Measurements from ENCODE around the gene SUGP2.
"Not testable (repeated sequence)": the region's sequence is repeated elsewhere in the genome, so short reads cannot be mapped to it uniquely, and the experiment has no call there.

The SUGP2 gene

DNA sequence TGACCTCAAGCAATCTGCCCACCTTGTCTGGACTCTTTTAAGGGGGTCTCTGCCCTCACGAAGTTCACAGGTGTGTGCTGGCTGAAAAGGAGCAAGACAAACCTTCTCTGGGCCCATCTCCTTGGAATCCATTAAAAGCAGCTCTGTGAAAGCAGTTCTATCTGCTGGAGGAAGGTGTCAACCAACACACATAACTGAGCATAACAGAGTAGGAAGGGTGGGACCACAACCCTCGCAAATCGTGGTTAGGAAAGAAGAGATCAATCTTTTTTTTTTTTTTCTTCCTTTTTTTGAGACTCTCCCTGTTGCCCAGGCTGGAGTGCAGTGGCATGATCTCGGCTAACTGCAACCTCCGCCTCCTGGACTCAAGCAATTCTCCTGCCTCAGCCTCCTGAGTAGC, 1.4 kb downstream of the SUGP2 start:
- DNase-seq = no peak

DNA sequence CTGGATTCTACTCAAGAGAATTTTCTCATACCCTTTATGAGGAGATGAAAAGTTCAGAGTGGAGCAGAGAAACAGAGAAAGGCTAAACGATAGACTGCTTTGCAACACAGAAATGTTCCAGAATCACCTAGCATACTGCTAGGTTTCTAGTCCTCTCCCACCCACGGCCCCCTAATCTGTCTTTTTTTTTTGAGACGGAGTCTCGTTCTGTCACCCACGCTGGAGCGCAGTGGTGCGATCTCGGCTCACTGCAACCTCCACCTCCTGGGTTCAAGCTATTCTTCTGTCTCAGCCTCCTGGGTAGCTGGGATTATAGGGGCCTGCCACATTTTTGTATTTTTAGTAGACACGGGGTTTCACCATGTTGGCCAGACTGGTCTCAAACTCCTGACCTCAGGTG, 4.8 kb downstream of the SUGP2 start:
- DNase-seq = no peak

DNA sequence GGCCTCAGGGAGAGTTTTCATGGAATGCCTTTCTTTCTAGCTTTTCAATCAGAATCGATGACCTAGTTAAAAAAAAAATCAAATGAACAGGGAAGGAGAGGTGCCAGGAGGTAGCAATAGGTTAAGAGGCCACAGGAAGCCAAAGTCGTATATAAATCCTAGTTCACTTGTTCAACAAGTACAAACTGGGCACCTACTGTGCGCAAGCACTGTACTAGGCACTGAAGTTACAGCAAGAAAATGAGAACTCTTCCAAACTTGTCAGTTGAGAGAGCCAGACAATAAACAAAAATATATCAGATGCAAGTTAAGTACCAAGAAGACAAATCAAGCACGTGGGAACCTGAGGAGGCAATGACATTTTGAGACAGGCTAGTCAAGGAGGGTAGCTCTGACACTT, 6.1 kb downstream of the SUGP2 start:
- no peak for DNase-seq

DNA sequence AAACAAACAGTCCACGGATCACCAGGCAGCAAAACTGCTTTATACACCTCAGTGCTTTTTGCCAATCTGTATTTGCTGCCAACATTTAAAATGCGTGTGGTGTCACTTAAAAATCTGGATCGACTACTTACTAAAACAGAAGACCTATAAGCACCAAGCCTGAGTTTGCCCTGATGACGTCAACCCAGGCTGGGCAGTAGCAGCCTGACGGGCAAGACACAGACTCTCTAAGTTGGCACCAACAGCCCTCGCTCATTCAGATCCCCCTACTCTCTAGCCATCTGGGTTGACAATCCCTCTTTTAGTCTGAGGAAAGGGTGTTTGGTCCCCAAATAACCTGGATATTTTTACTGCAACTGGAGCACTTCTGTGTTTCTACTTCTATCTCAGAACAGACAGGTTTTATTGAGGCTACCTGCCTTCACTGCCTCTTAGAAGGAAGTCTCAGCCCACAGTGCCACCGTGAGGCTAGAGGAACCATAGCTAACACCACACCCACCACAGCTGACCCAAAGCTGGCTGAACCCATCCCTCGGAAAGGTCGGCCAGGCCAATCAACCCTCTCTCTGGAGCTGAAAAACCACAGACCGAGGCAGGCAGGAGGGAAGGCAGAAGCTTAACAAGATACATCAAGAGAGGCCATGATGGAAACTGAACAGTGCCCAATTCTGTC, 6.9 kb downstream of the SUGP2 start:
- DNase-seq = no peak

DNA sequence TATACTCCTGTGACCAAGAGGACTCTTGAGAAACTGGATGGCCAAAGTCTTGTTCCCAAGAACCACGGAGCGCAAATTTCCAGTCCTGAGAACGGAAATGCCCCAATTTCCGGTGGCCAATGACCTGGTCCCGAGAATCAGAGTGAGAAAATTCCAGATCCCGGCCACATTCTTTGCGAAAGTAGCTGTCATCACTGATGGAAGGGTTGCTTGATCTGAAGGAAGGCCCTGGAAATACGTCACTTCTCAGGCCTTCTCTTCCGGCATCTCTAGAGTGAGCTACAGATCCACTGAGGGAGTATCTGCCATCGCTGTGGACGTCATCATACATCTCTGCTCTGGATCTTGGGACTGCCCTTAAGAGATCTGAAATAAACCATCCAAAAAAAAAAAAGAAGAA, 7.5 kb downstream of the SUGP2 start:
- DNase-seq = no peak

DNA sequence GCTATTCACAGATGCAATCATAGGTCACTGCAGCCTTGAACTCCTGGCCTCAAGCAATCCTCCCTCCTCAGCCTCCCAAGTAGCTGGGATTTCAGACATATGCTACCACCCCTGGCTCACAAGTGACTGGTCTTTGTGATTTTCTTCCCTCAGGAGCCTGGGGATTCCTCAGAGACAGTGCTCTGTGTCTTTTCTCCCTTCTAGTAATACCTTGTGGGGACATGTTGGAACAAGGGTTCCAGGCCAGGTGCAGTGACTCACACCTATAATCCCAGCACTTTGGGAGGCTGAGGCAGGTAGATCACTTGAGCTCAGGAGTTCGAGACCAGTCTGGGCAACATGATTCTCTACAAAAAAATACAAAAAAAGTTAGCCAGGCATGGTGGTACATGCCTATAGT, 9.9 kb downstream of the SUGP2 start:
- not testable (repeated sequence) for DNase-seq

DNA sequence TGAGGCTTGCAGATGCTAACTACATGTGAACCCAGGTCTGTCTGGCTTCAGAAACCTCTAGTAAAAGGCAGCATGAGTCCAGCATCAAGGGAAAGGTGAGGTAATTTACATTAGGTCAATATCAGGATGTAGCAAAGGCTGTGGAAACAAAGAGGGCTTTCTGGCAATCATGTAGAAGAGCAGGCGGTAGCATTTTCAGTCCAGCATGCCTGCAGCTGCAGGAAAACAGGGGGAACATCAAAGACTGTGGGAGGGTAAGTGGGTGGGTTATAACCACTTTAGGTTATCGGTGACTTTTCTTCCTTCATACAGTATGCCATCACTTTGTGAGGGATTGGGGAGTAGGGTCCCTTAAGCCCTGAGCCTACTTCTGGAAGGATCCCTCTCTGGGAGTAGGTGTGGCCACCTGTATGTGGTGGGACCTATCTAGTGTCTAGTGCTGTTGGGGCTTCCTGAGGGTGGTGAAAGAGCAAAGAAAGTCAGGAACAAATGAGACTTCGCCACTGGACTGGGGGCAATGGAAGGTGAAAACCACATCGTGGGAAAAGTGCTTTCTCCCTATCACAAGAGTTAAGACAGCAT, 10.8 kb downstream of the SUGP2 start:
- DNase-seq = no peak

DNA sequence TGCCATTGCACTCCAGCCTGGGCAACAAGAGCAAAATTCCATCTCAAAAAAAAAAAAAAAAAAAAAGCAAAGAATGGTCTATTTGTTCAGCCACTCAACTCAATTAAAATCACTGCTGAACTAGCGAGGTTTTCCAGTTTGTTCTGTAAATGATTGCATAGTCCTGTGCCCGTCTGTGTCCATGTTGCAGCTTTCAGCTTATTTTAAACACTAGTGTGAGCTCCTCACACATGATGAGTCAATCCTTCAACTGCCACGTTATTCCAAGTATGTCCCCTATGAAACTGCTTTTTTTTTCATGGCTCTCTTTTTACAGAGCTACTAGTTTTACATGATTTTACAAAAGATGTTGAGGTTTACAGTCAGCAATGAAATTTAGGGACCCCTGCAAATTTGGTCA, 12.2 kb downstream of the SUGP2 start:
- DNase-seq = no peak

DNA sequence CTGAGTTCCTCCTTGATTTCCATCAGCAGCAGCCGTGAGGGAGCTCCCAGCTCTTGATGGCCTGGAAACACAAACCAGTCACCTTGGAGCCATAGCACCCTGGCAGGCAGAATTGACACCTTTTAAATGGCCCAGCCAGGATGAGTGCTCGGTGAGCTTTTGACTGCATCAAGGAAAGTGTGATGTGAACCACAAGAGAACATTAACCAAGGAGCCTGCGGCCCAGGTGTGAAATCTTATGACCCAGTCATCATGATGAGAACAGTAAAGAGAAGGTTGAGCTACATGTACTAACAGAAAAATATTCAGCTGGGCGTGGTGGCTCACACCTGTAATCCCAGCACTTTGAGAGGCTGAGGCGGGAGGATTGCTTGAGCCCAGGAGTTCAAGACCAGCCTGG, 22.8 kb downstream of the SUGP2 start:
- DNase-seq = no peak

DNA sequence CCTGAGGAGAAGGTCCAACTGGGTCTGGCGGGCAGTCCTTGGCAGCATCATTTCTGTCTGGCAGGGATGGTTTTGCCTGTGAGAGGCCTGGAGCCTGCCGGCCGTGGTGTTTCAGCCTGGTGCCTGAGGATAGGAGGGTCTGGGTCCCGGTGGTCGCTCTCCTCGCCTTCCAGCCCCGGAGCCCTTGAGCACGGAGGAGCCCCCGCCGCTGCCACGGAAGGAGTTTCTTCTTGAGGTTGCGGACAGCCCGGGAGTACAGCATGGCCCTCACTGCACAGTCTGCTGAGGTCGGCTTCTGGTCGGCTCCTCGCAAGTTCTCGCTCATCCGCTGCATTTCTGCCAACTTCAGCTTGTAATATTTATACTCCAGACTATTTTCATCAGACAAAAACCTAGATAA, 23.4 kb downstream of the SUGP2 start:
- DNase-seq = no peak

DNA sequence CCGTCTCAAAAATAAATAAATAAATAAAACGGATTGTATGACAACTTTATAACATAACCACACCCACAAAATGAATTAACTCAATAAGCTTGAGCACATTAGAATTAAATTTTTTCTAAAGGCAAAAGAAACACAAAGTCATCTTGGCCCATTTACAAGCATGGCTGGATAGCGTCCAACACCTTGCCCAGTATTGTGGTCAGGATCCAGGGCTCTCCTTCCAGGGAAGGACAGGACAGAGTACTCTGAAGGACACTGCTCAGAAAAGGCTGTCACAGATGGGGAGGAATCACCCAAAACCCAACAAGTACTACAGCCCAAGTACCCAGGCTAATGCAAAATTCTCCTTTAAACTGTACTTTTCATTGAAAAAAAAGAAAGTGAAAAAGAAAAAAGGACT, 27.1 kb downstream of the SUGP2 start:
- no peak for DNase-seq

DNA sequence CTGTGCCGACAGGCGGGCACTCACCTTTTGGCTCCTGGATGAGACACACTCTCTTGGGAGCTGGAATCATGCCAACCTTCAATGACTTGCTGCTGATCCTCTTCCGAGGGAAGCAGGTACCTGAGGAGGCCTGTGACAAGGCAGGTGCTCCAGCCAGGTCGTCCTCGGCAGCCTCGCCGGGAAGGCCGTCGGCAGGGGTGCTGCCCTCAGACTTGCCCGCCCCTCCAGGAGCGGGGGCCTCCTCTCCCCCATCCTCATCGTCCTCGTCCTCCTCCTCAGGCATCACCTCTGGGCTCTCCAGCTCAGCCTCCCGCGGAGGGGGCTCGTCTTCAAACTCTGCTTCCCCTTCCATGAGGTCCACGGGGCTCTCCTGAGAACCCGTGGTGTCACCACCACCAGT, 29.2 kb downstream of the SUGP2 start:
- DNase-seq = no peak

DNA sequence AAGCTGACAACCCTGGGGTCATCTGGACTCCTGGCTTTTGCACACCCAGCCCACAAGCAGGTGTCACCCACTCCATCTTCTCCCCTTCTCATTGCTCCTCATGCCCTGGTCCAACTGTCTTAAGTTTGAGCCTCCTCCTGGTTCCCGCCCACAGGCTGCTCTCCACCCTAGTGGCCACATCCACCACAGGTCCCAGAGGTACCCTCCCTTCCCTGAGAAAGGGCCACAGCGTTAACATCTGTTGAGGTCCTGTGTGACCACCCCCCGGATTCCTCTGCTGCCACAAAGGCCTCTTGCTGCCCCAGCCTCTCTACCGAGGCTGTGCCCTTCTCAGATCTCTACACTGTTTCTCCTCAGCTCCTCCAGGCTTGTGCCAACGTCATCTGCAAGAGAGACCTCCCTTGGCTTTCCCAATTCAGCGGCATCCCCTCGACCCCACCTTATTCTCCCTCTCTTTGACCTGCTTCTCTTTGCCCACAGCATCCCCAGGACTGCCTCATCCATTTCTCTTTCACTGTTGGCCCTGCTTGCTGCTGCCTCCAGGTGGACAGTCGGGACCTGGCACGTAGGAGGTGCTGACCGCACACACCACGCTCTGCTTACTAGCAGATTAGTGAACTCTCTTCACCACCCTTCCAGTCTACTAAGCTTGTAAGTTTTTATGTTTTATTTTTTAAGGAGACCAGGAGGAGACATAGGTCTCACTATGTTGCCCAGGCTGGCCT, 33.3 kb downstream of the SUGP2 start:
- DNase-seq = no peak

DNA sequence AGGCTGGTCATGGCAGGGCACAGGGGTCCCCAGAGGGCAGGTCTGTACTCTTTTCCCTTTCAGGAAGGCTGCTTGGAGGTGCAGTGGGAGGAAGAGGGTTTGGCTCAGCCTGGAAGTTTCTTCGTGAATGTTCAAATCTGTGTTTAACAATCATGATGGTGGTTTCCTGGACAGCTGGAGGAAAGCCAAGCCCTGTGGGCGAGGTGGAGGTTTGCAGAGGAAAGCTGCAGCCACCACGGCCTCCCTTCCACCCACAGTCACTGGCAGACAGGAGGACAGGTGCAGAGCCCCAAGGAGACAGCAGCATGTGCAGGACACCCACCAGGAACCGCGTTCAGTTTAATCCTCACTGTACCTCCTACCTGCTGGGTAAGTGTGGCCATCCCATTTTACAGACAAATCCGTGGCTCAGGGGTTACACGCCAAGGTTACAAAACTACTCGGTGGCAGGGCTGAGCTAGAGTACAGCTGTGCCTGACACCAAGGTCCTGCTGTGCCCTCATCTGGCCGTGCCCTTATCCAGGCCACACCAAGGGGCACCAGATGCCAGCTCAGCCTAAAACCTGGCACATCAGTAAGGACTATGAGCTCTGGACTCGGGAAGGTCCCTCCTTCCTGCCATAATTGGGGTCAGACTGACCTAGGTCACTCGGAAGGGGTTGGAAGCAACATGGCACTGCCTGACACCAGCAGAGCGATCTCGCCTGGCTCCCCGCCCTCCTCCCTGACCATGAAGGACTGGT, 34.1 kb downstream of the SUGP2 start:
- no peak for DNase-seq

DNA sequence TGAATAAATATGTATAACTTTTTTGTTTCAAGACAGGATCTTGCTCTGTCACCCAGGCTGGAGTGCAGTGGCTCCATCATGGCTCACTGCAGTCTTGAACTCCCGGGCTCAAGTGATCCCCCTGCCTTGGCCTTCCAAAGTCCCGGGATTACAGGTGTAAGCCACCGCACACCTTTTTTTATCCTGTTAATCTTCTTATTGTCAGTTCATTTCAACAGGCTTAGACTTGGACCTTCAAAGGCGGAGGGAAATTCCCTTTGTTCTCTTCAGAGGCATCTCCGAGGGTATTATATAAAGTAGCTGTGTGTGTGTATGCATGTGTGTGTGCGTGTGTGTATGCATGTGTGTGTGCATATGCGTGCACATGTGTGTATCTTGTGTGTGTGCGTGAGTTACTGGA, 35.0 kb downstream of the SUGP2 start:
- DNase-seq = no peak

DNA sequence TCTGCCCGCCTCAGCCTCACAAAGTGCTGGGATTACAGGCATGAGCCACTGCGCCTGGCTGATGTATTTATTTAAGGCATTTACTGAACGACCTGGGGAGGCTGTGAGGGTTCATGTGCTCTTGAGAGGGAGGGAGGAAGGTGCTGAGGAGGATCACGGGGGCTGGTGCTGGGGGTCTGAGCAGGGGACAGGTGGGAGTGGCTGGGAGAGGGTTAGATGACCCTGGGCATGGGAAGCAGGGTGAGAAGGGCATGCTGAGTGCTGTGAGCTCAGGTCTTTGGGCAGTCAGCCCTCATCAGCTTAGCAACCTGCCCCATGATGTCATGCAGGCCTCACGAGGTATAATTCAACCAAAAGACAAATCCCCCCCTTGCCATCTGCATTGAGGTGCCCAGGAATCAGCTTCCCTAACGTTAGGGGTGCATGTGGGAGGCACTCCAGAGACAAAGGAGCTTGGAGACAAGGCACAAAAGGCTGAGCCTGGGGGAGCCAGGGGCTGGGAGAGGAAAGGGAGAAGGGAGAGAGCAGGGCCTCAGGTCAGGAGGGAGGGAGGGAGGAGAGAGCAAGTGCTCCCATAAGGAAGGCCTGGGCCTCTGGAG, 36.4 kb downstream of the SUGP2 start:
- DNase-seq = no peak

DNA sequence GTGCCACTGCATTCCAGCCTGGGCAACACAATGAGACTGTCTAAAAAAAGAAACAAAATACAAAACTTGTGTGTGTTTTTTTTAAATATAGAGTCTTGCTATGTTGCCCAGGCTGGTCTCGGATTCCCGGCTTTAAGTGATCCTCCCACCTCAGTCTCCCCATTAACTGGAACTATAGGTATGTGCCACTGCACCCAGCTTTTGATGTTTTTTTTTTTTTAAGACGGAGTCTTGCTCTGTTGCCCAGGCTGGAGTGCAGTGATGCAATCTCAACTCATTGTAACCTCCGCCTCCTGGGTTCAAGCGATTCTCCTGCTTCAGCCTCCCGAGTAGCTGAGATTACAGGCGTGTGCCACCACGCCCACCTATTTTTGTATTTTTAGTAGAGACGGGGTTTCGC, 37.0 kb downstream of the SUGP2 start:
- DNase-seq = no peak

DNA sequence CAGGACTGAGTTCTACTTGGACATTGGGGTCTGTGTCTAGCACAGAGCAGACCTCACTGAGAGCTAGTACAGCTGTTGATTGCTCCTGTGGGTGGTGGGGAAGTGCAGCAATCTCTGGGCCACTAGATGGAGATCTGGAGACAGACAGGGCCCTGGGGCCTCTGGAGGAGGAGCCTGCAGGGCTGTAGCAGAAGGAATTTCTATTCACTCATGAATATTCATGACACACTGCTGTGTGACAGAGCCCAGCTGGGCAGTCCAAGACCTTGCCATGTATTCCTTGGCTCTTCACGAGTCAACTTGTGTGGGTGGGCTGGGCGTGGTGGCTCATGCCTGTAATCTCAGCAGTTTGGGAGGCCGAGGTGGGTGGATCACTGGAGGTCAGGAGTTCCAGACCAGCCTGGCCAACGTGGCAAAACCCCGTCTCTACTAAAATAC, 37.5 kb downstream of the SUGP2 start:
- no peak for DNase-seq

DNA sequence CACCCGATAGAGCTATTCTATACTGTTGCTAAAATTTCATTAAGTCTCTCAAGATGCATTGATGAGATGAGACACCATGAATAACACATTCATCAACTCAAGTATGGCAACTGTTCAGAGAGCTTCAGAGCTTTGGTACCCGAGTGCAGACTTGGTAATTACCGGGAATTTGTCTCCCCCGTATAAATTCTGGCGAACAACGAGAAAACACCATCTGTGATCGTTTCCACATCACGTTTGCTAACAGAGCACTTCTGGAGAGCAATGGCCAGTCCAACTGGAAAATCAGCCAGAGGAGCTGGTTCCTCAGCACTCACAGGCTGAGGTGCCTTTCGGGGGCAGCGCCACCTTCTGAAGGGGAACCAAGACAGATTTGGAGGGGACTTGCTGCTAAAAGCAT, 40.2 kb downstream of the SUGP2 start:
- DNase-seq = no peak

DNA sequence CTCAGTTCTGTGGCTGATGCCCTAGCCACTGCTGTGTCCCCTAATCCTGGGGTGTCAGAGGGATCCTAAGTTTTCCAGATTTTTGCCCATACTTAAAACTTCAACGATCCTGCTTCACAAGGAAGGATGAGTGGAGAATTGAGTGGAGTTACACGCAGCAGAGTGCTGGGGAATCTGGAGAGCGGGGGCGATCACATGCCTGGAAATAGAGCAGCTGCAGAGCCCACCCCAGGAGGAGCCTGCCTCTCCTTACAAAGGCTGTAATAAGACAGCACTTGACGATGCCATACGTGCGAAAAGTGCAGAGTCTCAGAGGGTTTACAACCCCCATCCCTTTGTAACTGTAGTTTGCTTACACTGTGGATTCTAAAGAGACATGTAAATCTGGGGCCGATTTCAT, 40.6 kb downstream of the SUGP2 start:
- no peak for DNase-seq

DNA sequence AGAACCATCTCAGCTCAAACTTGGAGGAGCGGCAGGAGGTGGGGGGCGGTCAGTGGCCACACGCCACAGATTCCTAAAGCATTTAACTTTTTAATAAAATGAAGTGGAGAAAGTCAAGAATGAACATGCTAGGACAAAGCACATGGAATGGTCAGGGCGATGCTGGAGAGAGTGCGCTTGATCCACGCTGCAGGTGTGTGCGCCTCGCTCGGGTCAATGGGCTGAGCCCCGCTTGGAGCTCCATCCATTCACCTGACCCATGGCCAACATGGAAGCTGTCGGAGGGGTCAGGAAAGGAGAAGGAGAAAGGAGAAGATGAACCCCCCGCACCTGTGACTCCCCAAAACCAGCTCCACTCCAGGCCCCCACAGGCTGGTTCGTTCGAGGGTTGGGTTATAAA, 41.8 kb downstream of the SUGP2 start:
- no peak for DNase-seq

DNA sequence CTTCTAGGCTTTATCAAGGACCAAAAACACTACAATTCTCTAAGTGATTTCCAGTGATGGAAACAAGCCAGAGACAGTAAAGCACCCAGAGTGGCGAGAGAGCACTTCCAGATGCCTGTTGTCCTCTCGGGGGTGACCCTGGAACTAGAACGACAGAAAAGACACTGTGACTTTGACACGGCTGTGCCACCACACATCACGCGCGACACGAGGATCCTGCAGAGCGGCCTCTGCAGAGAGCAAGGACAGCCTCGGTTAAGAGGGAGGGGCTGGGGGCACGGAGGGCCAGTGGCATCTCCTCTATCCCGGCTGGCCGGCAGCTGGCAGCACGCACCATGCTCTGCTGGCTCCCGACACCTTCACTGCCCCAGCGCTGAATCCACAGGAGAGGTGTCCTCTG, 42.3 kb downstream of the SUGP2 start:
- DNase-seq = no peak

DNA sequence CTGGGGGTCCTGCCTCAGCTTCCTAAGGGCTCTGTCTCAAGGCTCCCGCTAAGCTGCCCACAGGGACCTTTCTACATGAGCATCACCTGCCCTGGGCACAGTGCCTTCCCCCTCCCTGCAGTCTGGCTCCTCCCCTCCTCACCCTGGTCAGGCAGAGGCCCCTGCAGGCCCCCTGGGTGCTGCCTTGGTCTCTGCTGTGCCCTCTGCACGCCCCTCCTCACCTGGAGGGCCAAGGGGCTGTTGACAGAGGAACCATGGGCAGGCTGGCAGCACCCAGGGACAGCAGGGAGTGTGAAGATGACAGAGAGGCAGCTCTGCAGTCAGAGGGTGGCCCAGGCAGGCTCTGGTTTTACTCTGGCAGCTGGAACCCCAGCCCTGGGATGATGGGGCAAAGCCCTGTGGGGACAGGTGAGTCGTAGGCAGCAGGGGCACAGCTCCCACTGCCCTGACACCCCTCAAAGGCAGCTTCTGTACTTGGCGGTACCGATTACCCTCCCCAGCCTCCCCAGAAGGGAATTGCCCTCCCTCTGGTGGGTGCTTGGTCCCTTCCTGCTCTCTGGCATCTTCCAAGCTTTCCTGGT, 43.1 kb downstream of the SUGP2 start:
- DNase-seq = no peak
